Activated naive CD4-positive, alpha-beta T cell treated with anti-CD3 and anti-CD28 coated beads for 36 hours (primary cell): ENCODE data around the gene OR13J1. TPM values are rescaled to one million over a fixed set of nuclear protein-coding genes. Genes with fewer than 3 reads are reported as not detected.

Source experiments
- CTCF ChIA-PET: fragments of 350-600 bp; sonication (Branson Sonifier 250); formaldehyde crosslinking; loops from one replicate; lab custom pipeline; 2021; ENCODE audit warnings: antibody characterized with exemption; lab: Charles Lee
- DNase-seq: peaks from one replicate; pipeline ENCODE4 v3.0.0-alpha.2; 2020
- H3K27ac Mint-ChIP-seq: one replicate; pipeline ENCODE4 v1.8.0; 2021; ENCODE audit warnings: mild to moderate bottlenecking, mixed read lengths
- H3K27me3 Mint-ChIP-seq: one replicate; pipeline ENCODE4 v1.8.0; 2021; ENCODE audit warnings: low read depth, mixed read lengths
- H3K36me3 Mint-ChIP-seq: one replicate; pipeline ENCODE4 v1.8.0; 2021; ENCODE audit warnings: low read depth, mixed read lengths
- H3K4me1 Mint-ChIP-seq: one replicate; pipeline ENCODE4 v1.8.0; 2021; ENCODE audit warnings: low read depth, mixed read lengths
- H3K4me3 Mint-ChIP-seq: one replicate; pipeline ENCODE4 v1.8.0; 2021; ENCODE audit warnings: mild to moderate bottlenecking, moderate library complexity, mixed read lengths
- H3K9me3 Mint-ChIP-seq: one replicate; pipeline ENCODE4 v1.8.0; 2021; ENCODE audit warnings: mixed read lengths
- intact Hi-C: fragments of 100-400 bp; cut with micrococcal nuclease; formaldehyde crosslinking; loops from one replicate; pipeline ENCODE4 v1.15.1; 2023
- total RNA-seq, 2 experiments: library from RNA; stranded (reverse); gene quantifications; one replicate each; pipeline ENCODE4 v1.2.3, GENCODE V29; 2021

OR13J1 gene
- total RNA-seq, 2 experiments from 2014 or later = not detected

DNA sequence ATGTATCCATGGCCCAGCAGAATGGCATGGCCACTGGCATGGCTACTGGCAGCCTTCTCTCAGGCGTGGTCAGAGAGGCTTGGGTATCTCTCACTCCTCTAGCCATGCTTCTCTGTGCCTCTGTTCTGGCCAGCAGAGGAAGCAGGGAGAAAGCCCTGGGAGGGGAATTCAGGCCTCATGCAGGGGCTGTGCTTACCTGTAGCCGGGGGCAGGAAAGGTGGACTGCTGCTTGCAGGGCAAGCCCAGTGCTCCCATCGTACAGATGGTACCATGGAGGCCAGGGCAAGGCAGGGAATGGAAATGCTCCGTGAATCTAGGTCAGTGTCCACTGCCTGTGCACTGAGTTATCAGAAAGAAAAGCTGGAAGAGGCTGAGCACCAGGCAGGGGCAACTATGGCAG lies 2.7 kb downstream of the OR13J1 start:
- no peaks in the 10 kb centered on the region for H3K36me3 Mint-ChIP-seq
- DNase-seq = no peak
- no peaks in the 10 kb centered on the region for H3K4me1 Mint-ChIP-seq
- H3K27me3 Mint-ChIP-seq = peaks cover 5% of the 10 kb centered on the region
- no peak overlapping the region for H3K27ac Mint-ChIP-seq
- no peak overlapping the region for H3K4me3 Mint-ChIP-seq
- H3K9me3 Mint-ChIP-seq = no peaks in the 10 kb centered on the region
- CTCF ChIA-PET = interaction anchor here (1.5 kb wide), 1 partner anchor 156 kb away, joined by 4 read pairs; no protein-coding TSS in a partner anchor
- intact Hi-C loops = no loop called here

DNA sequence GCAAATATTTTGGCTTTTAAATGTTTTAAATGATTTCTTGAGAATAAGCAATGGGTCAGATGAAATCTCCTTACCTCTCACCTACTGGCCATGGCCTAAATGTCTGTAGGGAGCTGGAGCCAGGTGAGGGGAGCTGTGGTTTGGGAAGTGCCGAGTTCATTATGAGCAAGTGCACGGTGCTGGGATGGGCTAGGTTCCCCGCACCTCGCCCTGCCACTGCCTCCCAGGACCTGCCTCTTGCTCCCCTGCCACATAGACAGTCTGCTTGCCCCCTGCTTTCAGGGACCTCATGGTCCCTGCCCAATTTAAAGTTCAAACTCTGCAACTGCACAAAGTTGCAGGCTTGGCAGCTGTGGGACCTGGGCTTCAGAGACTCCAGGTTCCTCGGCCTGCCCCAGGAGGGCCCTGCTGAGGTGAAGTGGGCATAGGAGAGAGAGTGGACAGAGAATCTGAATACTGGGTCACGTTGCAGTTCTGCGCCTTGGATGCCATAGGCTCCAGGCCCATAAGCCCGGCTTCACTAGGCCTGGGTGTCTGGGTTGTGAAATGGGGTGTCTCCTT lies 5.4 kb downstream of the OR13J1 start:
- Mint-ChIP-seq H3K36me3 (no peaks in the 10 kb centered on the region), H3K4me1 (no peaks in the 10 kb centered on the region), H3K4me3 (no peak overlapping the region), H3K27ac (no peak overlapping the region), H3K27me3 (peaks cover 9% of the 10 kb centered on the region), H3K9me3 (no peaks in the 10 kb centered on the region)
- intact Hi-C loops = no loop called here
- CTCF ChIA-PET = interaction anchor here (0.6 to 1.2 kb wide), 4 partner anchors 17 to 310 kb away, joined by 3 read pairs; no protein-coding TSS in a partner anchor
- no peak for DNase-seq

DNA sequence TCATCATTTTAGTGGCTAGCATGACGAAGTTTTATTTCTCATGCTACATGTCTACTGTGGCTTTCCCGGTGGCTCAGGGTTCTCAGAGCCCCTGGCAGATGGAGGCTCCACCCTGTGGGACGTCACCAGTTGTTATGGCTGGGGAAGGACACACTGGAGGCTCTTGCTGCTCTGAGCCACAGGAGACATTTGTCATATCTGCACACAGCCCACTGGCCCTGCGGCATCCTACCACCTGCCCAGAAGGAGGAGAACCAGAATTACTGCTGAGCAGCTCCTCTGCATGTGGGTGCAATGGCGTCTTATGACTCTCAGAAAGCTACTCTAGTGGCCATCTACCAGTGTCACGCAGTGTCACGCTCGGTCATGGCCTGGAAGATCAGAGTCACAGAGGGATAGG lies 6.6 kb downstream of the OR13J1 start:
- intact Hi-C loops = no loop called here
- H3K4me1 Mint-ChIP-seq = no peaks in the 10 kb centered on the region
- no peaks in the 10 kb centered on the region for H3K36me3 Mint-ChIP-seq
- no peak overlapping the region for H3K4me3 Mint-ChIP-seq
- no peaks in the 10 kb centered on the region for H3K9me3 Mint-ChIP-seq
- peaks cover 9% of the 10 kb centered on the region for H3K27me3 Mint-ChIP-seq
- no peak for DNase-seq
- no peak overlapping the region for H3K27ac Mint-ChIP-seq
- CTCF ChIA-PET = interaction anchor here (1.6 kb wide), 1 partner anchor 145 kb away, joined by 3 read pairs; no protein-coding TSS in a partner anchor

DNA sequence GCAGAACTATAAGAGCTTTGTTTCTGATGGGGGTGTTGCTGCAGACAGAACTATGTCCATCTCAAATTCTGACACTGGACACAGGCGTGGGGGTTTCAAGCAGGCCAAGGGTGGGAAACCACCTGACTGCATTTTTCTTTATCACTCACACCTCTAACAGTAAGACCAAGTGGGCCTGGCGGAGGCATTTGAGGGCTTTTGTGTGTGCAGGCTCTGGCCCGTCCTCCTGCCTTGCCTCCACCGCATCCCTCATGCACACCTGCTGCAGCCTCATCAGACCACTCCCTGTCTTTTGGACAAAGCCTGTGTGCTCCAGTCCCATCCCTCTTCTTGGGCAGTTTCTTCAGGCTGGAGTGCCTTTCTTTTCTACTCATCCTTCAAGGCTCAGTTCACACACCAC lies 7.9 kb downstream of the OR13J1 start:
- no peaks in the 10 kb centered on the region for H3K36me3 Mint-ChIP-seq
- intact Hi-C loops = no loop called here
- CTCF ChIA-PET = interaction anchor here (0.7 to 4.6 kb wide), 3 partner anchors 20 to 36 kb away, joined by 3 to 14 read pairs (median 4); no protein-coding TSS in a partner anchor
- H3K27ac Mint-ChIP-seq = no peak overlapping the region
- DNase-seq = no peak
- no peak overlapping the region for H3K4me3 Mint-ChIP-seq
- H3K27me3 Mint-ChIP-seq = peaks cover 9% of the 10 kb centered on the region
- H3K4me1 Mint-ChIP-seq = no peaks in the 10 kb centered on the region
- H3K9me3 Mint-ChIP-seq = no peaks in the 10 kb centered on the region

DNA sequence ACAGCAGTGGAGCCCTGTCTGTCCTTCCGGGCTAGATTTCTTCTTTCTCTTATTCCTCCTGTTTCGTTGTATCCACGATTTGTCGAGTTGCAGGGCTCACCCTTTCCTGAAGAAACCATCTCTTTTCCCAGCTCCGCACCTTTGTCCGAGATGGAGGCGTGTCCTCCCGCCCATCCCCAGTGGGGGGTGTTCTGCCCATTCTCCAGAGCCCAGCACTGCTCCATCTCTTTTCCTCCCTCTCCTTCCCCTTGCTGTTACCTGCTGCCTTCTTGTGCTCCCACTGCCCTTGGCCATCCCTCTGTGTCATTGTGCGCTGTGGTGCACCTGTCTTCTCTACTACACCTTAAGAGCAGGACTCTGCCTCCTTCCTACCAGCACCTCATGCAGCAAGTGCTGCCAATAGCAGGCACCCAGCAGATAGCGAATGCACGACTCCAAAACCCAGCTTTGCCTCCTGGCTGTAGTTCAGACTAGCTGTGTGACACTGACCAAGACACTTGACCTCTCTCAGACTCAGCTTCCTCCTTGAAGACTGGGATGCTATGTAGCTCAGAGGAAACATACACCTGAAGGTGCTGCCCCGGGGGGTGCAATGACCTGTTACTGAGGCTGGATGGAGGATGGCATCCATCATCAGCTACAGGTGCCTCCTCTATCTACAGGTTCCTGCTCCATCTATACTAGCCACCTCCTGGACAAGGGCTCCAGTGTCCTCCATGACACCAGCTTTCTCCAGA lies 8.9 kb downstream of the OR13J1 start:
- Mint-ChIP-seq H3K4me3 (no peak overlapping the region), H3K9me3 (no peaks in the 10 kb centered on the region), H3K36me3 (no peaks in the 10 kb centered on the region), H3K27ac (no peak overlapping the region), H3K4me1 (no peaks in the 10 kb centered on the region), H3K27me3 (peaks cover 9% of the 10 kb centered on the region)
- CTCF ChIA-PET = interaction anchor here (0.7 to 4.6 kb wide), 3 partner anchors 21 to 71 kb away, joined by 3 to 14 read pairs (median 4); no protein-coding TSS in a partner anchor
- no peak for DNase-seq
- intact Hi-C loops = no loop called here

DNA sequence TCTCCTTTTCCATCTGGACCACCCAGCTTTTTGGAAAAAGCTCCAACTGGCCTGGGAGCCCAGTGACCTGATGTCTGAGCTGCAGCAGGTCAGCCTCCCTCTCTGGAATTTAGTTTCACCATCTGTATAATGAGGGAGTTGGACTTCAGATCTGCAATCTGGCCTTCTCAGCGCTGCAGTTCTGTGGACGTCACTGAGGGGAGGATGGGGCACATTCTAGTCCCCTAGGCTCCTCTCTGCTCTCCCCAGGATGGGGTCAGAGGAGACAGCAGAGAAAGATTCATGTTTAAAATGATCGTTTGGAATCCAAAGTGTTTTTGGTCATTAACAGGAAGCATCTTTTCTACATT lies 10.2 kb downstream of the OR13J1 start:
- Mint-ChIP-seq H3K27ac (no peak overlapping the region), H3K9me3 (no peaks in the 10 kb centered on the region), H3K4me3 (no peak overlapping the region), H3K36me3 (no peaks in the 10 kb centered on the region), H3K4me1 (no peaks in the 10 kb centered on the region), H3K27me3 (peaks cover 9% of the 10 kb centered on the region)
- DNase-seq = no peak
- CTCF ChIA-PET = interaction anchor here (4.6 kb wide), 1 partner anchor 34 kb away, joined by 14 read pairs; no protein-coding TSS in a partner anchor
- intact Hi-C loops = no loop called here

DNA sequence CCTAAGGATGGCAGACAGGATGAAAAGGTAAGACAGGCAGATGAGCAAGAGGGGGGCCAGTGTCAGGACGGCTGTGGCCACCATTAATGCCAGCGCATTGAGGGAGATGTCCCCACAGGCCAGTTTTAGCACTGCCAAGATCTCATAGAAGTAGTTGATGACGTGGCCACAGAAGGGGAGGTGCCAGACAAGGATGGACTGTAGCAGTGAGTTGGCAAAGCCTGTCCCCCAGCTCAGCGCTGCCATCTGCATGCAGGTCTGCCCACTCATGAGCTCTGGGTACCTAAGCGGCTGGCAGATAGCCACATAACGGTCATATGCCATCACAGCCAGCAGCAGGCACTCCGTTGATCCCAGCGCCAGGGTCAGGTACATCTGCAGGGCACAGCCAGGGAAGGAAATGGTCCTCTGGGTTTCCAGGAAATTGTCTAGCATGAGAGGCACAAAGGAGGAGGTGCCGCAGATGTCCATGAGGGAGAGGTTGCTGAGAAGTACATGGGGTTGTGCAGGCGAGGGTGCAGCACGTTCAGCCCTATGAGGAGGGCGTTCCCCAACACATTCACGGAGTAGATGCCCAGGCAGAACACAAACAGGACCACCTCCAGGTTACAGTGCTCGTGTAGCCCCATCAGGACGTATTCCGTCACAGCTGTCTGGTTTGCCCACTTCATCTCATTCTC lies 10.8 kb downstream of the OR13J1 start:
- H3K4me1 Mint-ChIP-seq = no peaks in the 10 kb centered on the region
- H3K27me3 Mint-ChIP-seq = peaks cover 9% of the 10 kb centered on the region
- no peaks in the 10 kb centered on the region for H3K36me3 Mint-ChIP-seq
- intact Hi-C loops = no loop called here
- H3K27ac Mint-ChIP-seq = no peak overlapping the region
- CTCF ChIA-PET = interaction anchor here (4.6 kb wide), 1 partner anchor 33 kb away, joined by 14 read pairs; no protein-coding TSS in a partner anchor
- no peak overlapping the region for H3K4me3 Mint-ChIP-seq
- H3K9me3 Mint-ChIP-seq = no peaks in the 10 kb centered on the region
- DNase-seq = peak; percentile 35

DNA sequence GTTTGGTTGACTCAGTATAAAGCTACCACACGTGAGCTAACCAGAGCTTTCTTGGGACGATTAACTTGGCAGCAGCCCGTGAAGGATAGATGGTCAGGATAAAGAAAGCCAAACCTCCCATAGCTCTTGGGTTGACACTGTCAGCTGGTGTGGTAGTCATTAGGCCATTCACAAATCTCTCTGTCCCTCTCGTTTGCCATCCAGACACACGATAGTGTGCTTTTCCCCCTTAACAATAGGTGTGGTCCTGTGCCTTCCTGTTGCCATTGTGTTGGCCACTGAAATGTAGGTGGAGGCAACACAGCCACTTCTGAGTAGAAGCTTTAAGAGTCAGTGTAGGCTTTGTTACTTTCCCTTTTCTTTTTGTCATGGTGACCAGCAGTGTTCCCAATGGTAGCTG lies 11.7 kb downstream of the OR13J1 start:
- no peaks in the 10 kb centered on the region for H3K4me1 Mint-ChIP-seq
- no peak overlapping the region for H3K4me3 Mint-ChIP-seq
- intact Hi-C loops = no loop called here
- H3K27me3 Mint-ChIP-seq = peaks cover 9% of the 10 kb centered on the region
- H3K36me3 Mint-ChIP-seq = no peaks in the 10 kb centered on the region
- no peaks in the 10 kb centered on the region for H3K9me3 Mint-ChIP-seq
- H3K27ac Mint-ChIP-seq = no peak overlapping the region
- CTCF ChIA-PET = interaction anchor here (0.9 to 4.6 kb wide), 3 partner anchors 20 to 32 kb away, joined by 4 to 14 read pairs (median 5); no protein-coding TSS in a partner anchor
- DNase-seq = no peak

DNA sequence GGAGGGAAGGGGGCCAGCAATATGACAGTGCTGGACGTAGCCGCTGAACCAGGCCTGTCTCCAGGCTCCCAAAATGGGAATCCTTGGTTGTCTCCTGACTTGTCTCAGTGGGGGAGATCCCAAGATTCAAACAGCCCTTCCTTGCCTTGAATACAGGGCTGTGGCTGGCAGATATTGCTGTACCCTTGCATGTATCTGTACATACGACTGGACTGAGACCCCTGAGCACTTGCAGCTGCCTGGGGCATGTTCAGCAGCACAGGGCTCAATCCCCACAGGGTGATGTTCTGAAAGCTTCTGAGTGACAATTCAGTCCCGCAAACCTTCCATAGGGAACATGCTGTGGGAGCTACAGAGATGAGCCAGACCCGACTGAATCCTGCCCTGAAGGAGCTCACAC lies 13.3 kb downstream of the OR13J1 start:
- no peak overlapping the region for H3K4me3 Mint-ChIP-seq
- intact Hi-C loops = no loop called here
- H3K4me1 Mint-ChIP-seq = no peaks in the 10 kb centered on the region
- H3K9me3 Mint-ChIP-seq = no peaks in the 10 kb centered on the region
- DNase-seq = no peak
- peaks cover 2% of the 10 kb centered on the region for H3K27me3 Mint-ChIP-seq
- no peak overlapping the region for H3K27ac Mint-ChIP-seq
- no peaks in the 10 kb centered on the region for H3K36me3 Mint-ChIP-seq
- CTCF ChIA-PET = interaction anchor here (0.5 to 2.5 kb wide), 6 partner anchors 9 to 70 kb away, joined by 3 to 14 read pairs (median 4); no protein-coding TSS in a partner anchor

DNA sequence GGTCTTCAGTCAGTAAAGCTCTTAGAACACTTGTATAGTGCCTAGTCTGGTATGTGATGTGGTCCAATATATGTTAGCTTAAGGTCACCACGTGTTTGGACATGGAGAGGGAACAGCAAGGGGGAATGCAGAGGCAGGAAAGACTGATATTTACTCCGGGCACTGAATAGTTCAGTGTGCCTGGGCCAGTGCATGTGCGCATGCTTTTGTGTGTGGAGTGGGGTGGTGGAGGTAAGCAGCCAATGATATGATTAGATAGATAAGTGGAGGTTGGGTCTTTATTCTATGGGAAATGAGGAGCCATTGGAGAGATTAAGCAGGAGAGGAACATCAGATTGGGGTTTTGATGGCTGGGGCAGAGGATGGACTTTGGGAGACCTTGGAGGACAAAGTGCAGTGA lies 14.0 kb downstream of the OR13J1 start:
- peaks cover under 1% of the 10 kb centered on the region for H3K27me3 Mint-ChIP-seq
- DNase-seq = no peak
- H3K27ac Mint-ChIP-seq = no peak overlapping the region
- H3K4me3 Mint-ChIP-seq = no peak overlapping the region
- no peaks in the 10 kb centered on the region for H3K4me1 Mint-ChIP-seq
- CTCF ChIA-PET = interaction anchor here (0.9 to 2.5 kb wide), 3 partner anchors 9 to 66 kb away, joined by 4 to 14 read pairs (median 8); no protein-coding TSS in a partner anchor
- intact Hi-C loops = no loop called here
- H3K36me3 Mint-ChIP-seq = no peaks in the 10 kb centered on the region
- H3K9me3 Mint-ChIP-seq = no peaks in the 10 kb centered on the region

DNA sequence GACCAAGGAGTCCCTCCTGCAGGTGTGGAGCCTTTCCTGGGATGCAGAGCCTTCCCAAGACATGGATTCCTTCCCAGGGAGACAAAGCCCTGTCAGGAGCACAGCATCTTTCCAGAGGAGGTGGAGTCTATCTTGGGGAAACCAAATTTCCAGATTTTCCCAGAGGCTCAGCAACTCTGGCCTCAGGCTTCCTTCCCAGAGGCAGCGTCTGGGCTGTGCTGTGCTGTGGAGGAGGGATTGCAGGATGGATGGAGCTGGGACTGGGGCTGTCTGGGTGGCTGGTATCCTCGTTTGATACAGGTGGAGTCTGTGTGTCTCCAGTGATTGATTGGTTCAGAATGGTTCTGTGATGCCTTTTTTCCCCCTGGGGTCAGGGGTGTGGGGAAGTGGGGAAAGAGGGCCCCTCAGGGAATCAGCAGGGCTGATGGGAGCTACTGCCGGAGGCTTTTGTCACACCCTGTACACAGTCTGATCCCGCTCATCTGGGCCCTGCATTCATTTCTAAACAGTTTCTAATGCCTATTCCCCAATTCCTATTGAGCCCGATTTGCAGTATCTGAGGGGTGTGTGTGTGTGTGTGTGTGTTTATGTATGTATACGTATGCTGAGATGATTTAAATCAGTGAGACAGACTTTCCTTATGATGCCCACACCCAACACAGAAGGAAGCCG lies 16.0 kb downstream of the OR13J1 start:
- Mint-ChIP-seq H3K27ac (no peak overlapping the region), H3K9me3 (no peaks in the 10 kb centered on the region), H3K4me3 (no peak overlapping the region), H3K4me1 (no peaks in the 10 kb centered on the region), H3K27me3 (no peaks in the 10 kb centered on the region), H3K36me3 (no peaks in the 10 kb centered on the region)
- no peak for DNase-seq
- intact Hi-C loops = no loop called here
- CTCF ChIA-PET = no interaction called here
